SH-SY5Y (cell line): ENCODE results near the gene MANEAL.

Experiments used
- GATA2 ChIP-seq: IDR thresholded peaks from 2 replicates; pipeline ENCODE4 v1.6.1; 2011; ENCODE audit warnings: mild to moderate bottlenecking, low read depth, low read length
- GATA3 ChIP-seq: IDR thresholded peaks from 2 replicates; pipeline ENCODE4 v1.6.1; 2011; ENCODE audit warnings: low read depth, mild to moderate bottlenecking, low read length, moderate library complexity

DNA sequence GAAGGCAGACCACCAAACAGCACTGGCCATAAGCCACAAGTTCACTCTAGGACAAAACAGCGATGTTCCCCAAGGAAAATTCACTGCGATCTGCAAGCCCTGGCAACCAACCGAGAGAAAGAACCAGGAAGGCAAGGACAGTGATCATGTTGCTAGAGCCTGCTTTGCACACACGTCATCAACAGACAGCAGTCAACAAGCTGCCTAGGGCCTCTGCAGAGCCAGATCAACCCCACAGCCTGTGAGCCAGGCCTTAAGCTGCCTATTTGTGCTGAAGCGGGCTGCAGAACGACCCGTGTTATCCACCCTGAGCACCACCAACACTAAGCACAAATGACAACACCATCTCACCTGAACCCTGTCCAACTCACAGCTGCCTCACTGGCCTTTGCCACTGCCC is 20.6 kb downstream of the MANEAL start:
- TF ChIP-seq GATA3 (no peak), GATA2 (no peak)
